ENCODE measurements around the gene PADI6. TPM values are rescaled to one million over a fixed set of nuclear protein-coding genes. Genes with fewer than 3 reads are reported as not detected.

The PADI6 gene
- total RNA-seq, 1 experiment from 2014 or later: not detected

DNA sequence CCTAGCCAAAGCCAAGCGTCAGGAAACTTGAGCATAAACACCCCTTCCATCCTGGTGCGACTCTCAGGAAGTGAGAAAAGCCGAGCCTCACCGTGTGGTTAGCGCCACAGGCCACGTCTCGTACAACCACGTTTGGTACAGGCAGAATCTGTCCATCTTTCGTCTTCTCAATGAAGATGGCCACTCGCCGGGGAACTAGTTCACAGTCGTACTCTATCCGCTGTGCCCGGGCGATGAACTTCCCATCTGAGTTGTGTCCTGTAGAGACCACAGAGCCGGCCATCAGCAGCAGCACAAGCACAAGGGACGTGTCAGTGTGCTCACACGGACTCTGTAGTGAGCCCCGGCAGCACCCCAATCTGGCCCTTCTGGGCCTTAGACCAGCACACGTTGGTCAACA, 44.4 kb downstream of the PADI6 start:
- Histone ChIP-seq H3K79me2 (ENCODE audit: insufficient read depth, low read length) (peaks cover 51% of the 10 kb centered on the region), H3K27ac (ENCODE audit: low read depth, low read length) (no peak overlapping the region), H3K4me1 (ENCODE audit: control insufficient read depth in 1 of 2, insufficient read depth in 2 of 2, low read length in 2 of 2) (no peaks in the 10 kb centered on the region), H3K9me3 (ENCODE audit: control insufficient read depth in 1 of 2, insufficient read depth in 1 of 2, low read depth in 1 of 2, low read length in 2 of 2) (no peaks in the 10 kb centered on the region), H3K27me3 (ENCODE audit: insufficient read depth, low read length) (no peaks in the 10 kb centered on the region), H3K4me2 (ENCODE audit: low read length) (no peak overlapping the region), H3K9ac (ENCODE audit: low read length) (no peak overlapping the region), H4K20me1 (ENCODE audit: insufficient read depth) (no peaks in the 10 kb centered on the region), H3K4me3 (replicated peaks in 1 of 2; ENCODE audit: low read depth in 1 of 2, low read length in 2 of 2) (no peak overlapping the region), H3K36me3 (ENCODE audit: control insufficient read depth in 1 of 2, insufficient read depth in 2 of 2, low read length in 2 of 2) (peaks cover 68 to 72% of the 10 kb centered on the region in 2 experiments), H2AFZ (ENCODE audit: low read depth, low read length, poor library complexity, severe bottlenecking) (no peak overlapping the region), H3K9me2 (ENCODE audit: insufficient read depth) (no peaks in the 10 kb centered on the region)
- no TSS peak for BruUV-seq (replicated peaks)
- TF ChIP-seq CBX3 (IDR thresholded peaks at IDR 0.05; ENCODE audit: low read depth): no peak
- no peak for TF ChIP-seq ELF1 (IDR thresholded peaks at IDR 0.05; ENCODE audit: borderline replicate concordance, low read depth)
- TF ChIP-seq, protein P1, sequence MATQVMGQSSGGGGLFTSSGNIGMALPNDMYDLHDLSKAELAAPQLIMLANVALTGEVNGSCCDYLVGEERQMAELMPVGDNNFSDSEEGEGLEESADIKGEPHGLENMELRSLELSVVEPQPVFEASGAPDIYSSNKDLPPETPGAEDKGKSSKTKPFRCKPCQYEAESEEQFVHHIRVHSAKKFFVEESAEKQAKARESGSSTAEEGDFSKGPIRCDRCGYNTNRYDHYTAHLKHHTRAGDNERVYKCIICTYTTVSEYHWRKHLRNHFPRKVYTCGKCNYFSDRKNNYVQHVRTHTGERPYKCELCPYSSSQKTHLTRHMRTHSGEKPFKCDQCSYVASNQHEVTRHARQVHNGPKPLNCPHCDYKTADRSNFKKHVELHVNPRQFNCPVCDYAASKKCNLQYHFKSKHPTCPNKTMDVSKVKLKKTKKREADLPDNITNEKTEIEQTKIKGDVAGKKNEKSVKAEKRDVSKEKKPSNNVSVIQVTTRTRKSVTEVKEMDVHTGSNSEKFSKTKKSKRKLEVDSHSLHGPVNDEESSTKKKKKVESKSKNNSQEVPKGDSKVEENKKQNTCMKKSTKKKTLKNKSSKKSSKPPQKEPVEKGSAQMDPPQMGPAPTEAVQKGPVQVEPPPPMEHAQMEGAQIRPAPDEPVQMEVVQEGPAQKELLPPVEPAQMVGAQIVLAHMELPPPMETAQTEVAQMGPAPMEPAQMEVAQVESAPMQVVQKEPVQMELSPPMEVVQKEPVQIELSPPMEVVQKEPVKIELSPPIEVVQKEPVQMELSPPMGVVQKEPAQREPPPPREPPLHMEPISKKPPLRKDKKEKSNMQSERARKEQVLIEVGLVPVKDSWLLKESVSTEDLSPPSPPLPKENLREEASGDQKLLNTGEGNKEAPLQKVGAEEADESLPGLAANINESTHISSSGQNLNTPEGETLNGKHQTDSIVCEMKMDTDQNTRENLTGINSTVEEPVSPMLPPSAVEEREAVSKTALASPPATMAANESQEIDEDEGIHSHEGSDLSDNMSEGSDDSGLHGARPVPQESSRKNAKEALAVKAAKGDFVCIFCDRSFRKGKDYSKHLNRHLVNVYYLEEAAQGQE (IDR thresholded peaks at IDR 0.05; ENCODE audit: low read depth): no peak
- TF ChIP-seq YY1 (IDR thresholded peaks at IDR 0.05; ENCODE audit: extremely low read depth, insufficient replicate concordance, low read depth, low read length): no peak
- TF ChIP-seq, protein P2, sequence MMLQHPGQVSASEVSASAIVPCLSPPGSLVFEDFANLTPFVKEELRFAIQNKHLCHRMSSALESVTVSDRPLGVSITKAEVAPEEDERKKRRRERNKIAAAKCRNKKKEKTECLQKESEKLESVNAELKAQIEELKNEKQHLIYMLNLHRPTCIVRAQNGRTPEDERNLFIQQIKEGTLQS (IDR thresholded peaks at IDR 0.05): no peak
- no peak for TF ChIP-seq SIN3A (IDR thresholded peaks at IDR 0.05; ENCODE audit: low read depth)
- TF ChIP-seq ZNF274 (IDR thresholded peaks at IDR 0.05; ENCODE audit: low read depth, low read length): no peak
- TF ChIP-seq SRF (IDR thresholded peaks at IDR 0.05; ENCODE audit: low read depth): no peak
- no peak for TF ChIP-seq SP1 (IDR thresholded peaks at IDR 0.05; ENCODE audit: low read depth)
- ATAC-seq (no peak), DNase-seq (ENCODE audit: low read depth, low spot score) (no peak)
- POLR2A ChIA-PET: no interaction called here
- CTCF ChIA-PET: no interaction called here
- RAD21 ChIA-PET (ENCODE audit: low non-redundant PET in 1 of 2, low total read pairs in 2 of 2, uncharacterized antibody in 2 of 2, unreplicated experiment in 2 of 2): no interaction called here
- intact Hi-C loops (cut with micrococcal nuclease): no loop called here

Data from HCT116 (cell line).